GM19035 (cell line): ENCODE data around the gene CCDC83.
"Not testable (repeated sequence)": the region's sequence is repeated elsewhere in the genome, so short reads cannot be mapped to it uniquely, and the experiment has no call there.

Source experiments
- ATAC-seq: cut with Tn5 transposase; IDR thresholded peaks from one replicate; pipeline ENCODE4 v1.9.1; 2021; ENCODE audit not compliant: unreplicated experiment

Gene CCDC83

GRCh38 chr11:85939099-85940015, 84.2 kb downstream of the CCDC83 start:
- no peak for ATAC-seq

DNA sequence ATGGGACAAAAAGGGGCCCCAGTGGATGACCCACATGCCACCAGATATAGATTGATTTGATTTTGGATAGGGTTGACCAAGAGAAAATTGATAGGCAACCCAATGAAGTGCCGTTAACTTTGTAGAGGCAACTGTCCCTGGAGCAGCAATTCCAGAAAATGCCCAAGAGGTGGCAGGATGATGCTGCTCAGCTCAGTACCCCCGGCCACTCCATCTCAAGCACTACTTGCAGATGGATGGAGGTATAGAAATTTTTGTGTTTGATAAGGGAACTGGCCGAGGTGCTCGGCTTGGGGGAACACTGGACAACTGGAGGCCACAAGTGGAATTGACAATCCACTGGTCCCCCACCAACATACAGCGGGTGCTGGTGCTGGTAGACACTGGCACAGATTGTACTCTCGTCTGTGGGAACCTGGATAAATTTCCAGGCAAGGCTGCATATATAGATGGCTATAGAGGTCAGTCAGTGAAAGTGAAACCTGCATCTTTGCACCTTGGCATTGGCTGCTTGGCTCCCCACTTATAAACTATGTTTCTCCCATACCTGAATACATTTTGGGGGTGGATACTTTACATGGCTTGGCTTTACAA, 86.3 kb downstream of the CCDC83 start:
- no peak for ATAC-seq

DNA sequence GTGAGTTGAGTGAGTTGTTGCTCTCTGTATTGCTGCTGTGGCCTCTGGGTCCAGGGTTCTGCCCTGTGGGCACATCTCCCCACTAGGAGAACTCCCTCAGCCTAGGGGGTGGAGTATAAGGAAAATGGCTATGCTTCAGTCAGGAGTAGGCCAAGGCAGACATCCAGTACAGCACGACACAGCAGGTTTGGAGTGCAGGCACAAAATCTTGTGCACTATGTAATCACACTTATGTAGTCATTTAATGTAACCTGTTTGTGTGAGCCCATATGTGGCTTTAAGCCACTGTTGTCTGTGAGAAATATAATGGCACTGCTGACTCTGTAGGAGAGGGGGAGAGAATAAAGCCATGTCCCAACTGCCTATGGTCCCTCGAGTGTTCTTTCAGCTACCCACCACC, 90.1 kb downstream of the CCDC83 start:
- no peak for ATAC-seq

- no peak for ATAC-seq
Observed at GRCh38 chr11:85945788-85946187, 90.6 kb downstream of the CCDC83 start.

DNA sequence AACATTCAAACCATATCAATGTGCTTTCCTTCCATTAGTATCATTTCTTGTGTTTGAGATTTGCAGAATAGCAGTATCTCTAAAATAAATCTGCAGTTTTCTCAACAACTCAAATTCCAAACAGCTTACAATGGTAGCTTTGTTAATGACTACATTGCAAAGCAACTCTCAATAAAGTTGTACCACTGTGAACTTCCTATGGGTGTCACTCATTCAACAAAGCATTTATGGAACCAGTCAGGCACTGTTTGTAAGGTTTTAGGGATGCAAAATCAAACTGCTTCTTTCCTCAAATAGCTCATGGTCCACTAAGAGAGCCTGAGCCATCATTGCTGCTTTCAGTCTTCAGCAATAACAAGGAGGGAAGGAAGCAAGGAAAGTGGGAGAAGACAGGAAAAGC, 91.0 kb downstream of the CCDC83 start:
- no peak for ATAC-seq

DNA sequence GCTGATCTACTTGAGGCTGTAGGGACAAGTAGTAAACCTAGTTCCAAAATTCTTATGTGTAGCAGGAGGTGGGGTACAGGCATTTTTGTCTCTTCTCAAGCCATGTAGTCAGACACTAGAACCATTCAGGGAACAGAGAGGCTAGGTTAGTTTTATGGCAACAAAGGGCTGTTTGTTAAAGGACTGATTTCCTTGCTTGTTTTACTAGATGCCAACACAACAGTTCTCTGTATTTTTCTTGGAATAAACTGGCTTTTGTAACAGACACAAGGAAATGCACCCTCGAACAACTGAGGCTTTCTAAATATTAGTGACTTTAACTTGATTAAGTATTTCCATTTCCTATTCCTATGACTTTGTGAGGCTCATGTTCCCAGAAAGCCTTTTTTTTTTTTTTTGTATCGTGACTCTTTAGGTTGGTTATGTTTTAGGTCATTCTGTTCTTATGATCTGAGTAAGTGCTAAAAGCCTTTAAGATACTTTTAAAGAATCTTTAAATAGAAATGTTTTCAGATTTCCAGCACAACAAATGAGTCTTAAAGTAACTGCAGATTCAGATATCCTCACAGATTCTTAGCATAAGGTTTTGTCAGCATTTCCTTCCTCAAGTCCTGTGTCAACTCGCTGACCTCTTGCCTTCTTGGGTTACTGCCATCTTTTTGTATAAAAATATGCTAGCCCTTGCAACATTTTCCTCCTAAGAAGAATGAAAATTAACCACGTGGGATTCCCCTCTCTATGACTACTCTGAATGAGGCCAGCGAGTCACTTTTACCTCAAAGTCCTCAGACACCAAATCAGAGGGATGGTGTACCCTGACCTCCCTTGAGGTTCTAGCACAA, 92.5 kb downstream of the CCDC83 start:
- peak; percentile 41 for ATAC-seq

DNA sequence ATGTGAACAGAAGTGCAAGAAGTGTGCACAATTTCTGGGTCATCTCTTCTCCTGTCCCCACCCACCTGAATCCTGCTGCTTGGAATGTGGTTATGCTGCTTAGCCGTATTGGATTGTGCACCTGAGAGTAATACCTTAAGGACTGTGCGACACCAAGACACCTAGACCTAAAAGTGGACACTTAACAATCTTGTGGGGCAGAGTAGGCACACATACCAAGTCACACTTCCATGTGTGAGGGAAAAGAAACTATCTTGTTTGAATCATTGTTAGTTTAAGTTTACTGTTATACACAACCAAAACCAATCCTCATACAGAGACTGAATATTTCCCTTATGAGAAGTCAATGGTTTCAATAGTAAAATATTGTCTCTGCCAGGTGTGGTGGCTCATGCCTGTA, 93.7 kb downstream of the CCDC83 start:
- ATAC-seq = peak; percentile 40

DNA sequence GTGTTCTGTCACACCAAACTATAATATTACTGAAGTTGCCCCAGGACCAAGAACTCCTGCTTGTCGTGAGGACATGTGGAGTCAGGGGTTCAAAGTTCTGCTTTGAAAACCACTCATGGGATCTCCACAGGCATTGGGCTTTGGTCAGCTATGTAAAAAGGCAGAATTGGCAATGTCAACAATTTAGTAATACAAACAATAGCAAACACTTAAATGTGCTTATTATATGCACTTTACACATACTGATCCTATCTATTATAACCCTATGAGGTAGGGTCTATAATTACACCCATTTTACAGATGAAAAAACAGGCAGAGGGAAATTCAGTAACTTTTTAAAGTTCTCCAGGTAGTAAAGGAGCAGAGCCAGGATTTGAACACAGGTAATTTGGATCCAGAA, 94.6 kb downstream of the CCDC83 start:
- ATAC-seq = no peak

DNA sequence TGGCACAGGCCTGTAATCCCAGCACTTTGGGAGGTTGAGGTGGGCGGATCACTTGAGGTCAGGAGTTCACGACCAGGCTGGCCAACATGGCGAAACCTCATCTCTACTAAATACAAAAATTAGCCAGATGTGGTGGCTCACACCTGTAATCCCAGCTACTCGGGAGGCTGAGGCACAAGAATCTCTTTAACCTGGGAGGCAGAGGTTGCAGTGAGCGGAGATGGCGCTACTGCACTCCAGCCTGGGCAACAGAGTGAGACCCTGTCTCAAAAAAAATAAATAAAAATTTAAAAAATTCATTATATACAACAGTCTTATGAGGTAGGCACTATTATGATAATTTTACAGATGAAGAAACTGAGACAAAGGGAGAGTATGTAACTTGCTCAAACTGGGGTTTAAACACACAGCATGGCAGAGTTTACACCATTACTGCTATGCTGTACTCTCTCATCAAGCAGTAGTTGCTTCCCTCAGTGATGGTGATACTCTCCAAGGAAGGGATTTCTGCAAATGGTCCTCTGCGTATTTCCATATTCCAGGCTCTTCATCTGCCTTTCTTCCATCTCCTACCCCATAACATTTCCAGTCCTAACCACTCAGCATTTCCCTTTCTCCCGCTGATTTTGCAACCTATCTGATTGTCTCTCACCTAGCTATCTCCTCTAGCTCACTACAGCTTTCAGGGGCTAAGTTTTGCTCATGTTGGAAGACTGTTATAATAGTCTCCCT, 95.3 kb downstream of the CCDC83 start:
- ATAC-seq = no peak

GRCh38 chr11:85951049-85951405, 95.8 kb downstream of the CCDC83 start:
- ATAC-seq = no peak

DNA sequence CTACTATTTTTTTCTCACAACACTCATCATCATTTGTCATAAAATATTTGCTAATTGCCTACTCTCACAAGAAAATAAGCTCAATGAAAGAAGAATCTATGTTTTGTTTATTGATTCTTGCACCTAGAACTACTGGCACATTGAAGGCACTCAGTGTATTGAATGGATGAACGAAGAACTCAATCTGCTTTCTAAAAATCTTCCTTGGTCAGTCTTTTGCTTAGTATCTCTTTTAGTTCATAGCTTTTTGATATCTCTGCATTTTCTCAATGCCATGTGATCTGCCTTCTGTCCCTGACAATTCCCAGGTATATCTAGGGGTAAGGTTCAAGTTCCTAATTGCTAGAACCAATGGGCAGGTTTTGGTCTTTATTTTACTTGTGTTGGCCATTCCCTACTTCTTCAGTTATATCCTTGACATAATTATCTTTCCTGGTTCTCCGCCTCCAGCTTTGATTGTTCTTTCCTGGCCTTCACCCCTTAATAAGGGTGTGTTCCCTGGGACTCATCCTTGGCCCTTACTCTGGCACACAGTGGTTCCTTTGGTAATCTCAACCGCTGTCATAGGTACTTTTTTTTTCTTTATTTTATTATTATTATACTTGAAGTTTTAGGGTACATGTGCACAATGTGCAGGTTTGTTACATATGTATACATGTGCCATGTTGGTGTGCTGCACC, 96.4 kb downstream of the CCDC83 start:
- ATAC-seq = no peak

GRCh38 chr11:85952108-85952485, 96.9 kb downstream of the CCDC83 start:
- ATAC-seq = not testable (repeated sequence)

- ATAC-seq = no peak
Observed at GRCh38 chr11:85953491-85954143, 98.4 kb downstream of the CCDC83 start.

DNA sequence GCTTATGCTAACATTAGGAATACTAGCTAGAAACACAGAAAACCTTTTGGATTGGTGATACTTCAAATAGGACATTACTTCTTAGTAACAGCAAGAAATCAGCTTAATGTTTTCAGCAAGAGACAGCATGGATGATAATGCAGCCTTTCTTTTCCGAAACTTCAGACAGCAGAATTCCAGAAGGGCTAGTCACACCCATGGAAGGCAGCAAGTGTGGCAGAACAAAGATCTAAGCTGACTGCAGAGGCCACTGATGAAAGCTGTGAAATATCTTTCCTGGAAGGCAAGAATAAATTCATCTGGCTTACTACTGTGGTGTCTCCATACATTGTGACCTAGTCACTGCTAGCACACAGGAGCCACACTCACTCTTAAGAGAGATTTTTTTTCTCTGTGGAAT, 100.3 kb downstream of the CCDC83 start:
- ATAC-seq = no peak

DNA sequence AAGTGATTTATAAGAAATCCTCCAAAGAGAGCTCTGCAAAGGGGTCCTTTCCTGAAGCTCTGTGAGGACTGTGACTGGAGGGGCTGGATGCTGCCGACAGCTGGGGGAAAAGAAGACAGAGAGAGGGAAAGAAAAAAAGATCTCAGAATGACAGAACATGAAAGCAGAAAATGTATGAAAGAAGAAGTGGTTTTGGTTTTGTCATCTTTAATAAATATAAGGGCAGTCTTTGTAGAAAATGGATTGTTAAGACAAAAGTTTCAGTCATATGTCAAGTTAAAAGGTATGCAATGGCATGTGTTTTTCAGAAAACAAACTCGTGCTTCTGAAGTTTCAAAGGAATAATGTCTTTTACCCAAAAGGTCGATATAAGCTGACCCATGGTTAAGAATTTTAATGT, 105.5 kb downstream of the CCDC83 start:
- no peak for ATAC-seq

DNA sequence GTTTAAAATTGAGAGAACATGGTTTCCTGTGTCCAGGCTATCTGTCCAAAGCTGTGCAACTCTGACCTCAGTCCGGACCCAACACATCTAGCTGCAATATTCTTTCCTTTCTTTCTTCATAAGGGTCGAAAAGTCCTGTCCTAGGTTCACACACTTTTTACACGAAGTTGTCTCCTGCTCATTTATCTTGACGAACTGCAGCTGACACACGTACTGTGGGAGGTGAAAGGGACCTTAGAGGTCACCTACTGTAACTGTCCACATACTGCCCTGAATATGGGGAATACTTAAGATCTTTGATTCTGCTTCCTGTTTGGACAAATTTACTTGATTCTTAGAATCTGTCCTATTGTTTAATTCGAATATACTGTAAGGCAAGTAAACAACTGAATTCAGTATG, 105.9 kb downstream of the CCDC83 start:
- no peak for ATAC-seq

DNA sequence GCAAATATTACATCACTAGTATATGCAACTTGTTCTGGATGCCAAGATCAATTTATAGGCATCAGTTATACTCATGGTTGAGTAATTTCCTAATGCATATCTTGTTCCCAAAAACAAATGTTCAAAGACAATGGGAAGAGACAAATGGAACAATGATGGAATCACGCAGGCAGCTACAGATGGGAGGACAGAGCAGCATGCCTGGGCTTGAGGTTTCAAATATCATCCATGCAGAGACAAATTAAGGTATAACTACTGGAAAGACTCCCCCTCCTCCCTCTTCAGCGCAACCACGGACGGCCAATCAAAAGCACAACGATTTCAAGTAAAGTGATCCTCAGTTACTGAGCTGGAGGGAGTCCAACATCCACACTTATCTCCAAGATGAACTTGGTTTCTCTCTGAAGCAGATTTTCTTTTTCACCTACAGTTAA, 106.8 kb downstream of the CCDC83 start:
- no peak for ATAC-seq

GRCh38 chr11:85965202-85965601, 110.0 kb downstream of the CCDC83 start:
- no peak for ATAC-seq

DNA sequence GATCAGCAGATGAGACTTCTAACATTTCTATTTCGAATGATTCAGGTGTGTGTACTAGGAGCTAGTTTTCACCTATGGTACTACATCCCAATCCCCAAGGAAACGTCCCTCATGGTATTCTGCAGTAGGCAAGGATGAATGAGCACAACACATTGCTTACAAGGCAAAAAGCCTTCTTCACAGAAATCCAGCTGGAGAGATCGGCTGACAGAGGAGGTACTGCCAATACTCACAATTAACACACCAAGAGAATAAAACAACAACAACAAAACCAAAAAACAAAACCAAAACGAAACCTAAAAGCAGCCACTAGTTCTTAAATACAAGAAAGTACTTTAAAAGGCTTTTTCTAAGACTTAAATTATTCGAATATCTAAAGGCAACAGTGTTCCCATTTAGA, 112.3 kb downstream of the CCDC83 start:
- ATAC-seq = no peak
